NCI-H1417 treated with DMSO at 0.1 percent for 48 hours (cell line): ENCODE measurements around the gene EGFLAM.
A peak's percentile ranks its signal among the peaks of the same experiment; 100 is the strongest.
"Not testable (repeated sequence)": the region's sequence is repeated elsewhere in the genome, so short reads cannot be mapped to it uniquely, and the experiment has no call there.

Experiments used
- DNase-seq: peaks from one replicate; lab custom pipeline; 2025; lab: John Stamatoyannopoulos, UW

Gene EGFLAM

GRCh38 chr5:38376404-38376803 is 118.0 kb downstream of the EGFLAM start:
- no peak for DNase-seq

GRCh38 chr5:38378579-38378978 is 120.2 kb downstream of the EGFLAM start:
- no peak for DNase-seq

- no peak for DNase-seq
These were observed 121.1 kb downstream of the EGFLAM start for GRCh38 chr5:38379350-38379937.

GRCh38 chr5:38380537-38380936 is 122.2 kb downstream of the EGFLAM start:
- no peak for DNase-seq

- no peak for DNase-seq
These were observed 123.0 kb downstream of the EGFLAM start for GRCh38 chr5:38381361-38381760.

GRCh38 chr5:38382898-38383297 is 124.5 kb downstream of the EGFLAM start:
- DNase-seq = peak; percentile 22

- DNase-seq = no peak
These were observed 125.3 kb downstream of the EGFLAM start for GRCh38 chr5:38383701-38384100.

GRCh38 chr5:38384396-38384795 is 126.0 kb downstream of the EGFLAM start:
- DNase-seq = no peak

- DNase-seq = no peak
These were observed 128.8 kb downstream of the EGFLAM start for GRCh38 chr5:38387161-38387560.

- DNase-seq = no peak
These were observed 135.3 kb downstream of the EGFLAM start for GRCh38 chr5:38393636-38394035.

- no peak for DNase-seq
These were observed 138.4 kb downstream of the EGFLAM start for GRCh38 chr5:38396766-38397165.

- no peak for DNase-seq
These were observed 142.0 kb downstream of the EGFLAM start for GRCh38 chr5:38400365-38400764.

GRCh38 chr5:38401145-38401544 is 142.8 kb downstream of the EGFLAM start:
- DNase-seq = no peak

GRCh38 chr5:38403406-38403805 is 145.0 kb downstream of the EGFLAM start:
- no peak for DNase-seq

GRCh38 chr5:38403877-38404635 is 145.7 kb downstream of the EGFLAM start:
- no peak for DNase-seq

- no peak for DNase-seq
These were observed 146.4 kb downstream of the EGFLAM start for GRCh38 chr5:38404667-38405276.

GRCh38 chr5:38408446-38409198 is 150.3 kb downstream of the EGFLAM start:
- DNase-seq = no peak

- DNase-seq = no peak
These were observed 152.1 kb downstream of the EGFLAM start for GRCh38 chr5:38410304-38410990.

GRCh38 chr5:38413696-38414095 is 155.3 kb downstream of the EGFLAM start:
- no peak for DNase-seq

- no peak for DNase-seq
These were observed 156.0 kb downstream of the EGFLAM start for GRCh38 chr5:38414348-38414747.

GRCh38 chr5:38415772-38416171 is 157.4 kb downstream of the EGFLAM start:
- DNase-seq = not testable (repeated sequence)

- no peak for DNase-seq
These were observed 159.3 kb downstream of the EGFLAM start for GRCh38 chr5:38417658-38418017.
